ENCODE measurements around the gene PABPN1L.

GRCh38 chr16:88888461-88889387 is 22.3 kb upstream of the PABPN1L start:
- TF ChIP-seq CTCF (IDR thresholded peaks at IDR 0.05; ENCODE audit: low read depth, low read length, poor library complexity, severe bottlenecking), result no peak
- TF ChIP-seq EZH2phosphoT487 (IDR thresholded peaks at IDR 0.05; ENCODE audit: borderline replicate concordance, low read length), result no peak

Measured in DOHH2 (cell line).